ENCODE measurements around the gene A4GNT.

A4GNT gene

GRCh38 chr3:138125548-138126221, 6.5 kb downstream of the A4GNT start:
- no peaks in the 10 kb centered on the region for H3K36me3 ChIP-seq (ENCODE audit: insufficient read depth, low read length)
- no peak overlapping the region for H3K9ac ChIP-seq (ENCODE audit: insufficient read length)
- TF ChIP-seq FOXP2 (optimal IDR thresholded peaks at IDR 0.05; ENCODE audit: control extremely low read depth, extremely low read length, insufficient read depth) (no peak), POLR2AphosphoS5 (IDR thresholded peaks at IDR 0.05; ENCODE audit: borderline replicate concordance, low read depth, low read length) (no peak), EZH2 (IDR thresholded peaks at IDR 0.05) (no peak)
- no peak for DNase-seq (ENCODE audit: low read depth, low spot score)
- H3K27ac ChIP-seq, result no peak overlapping the region
- H3K4me3 ChIP-seq, result no peak overlapping the region
- H3K9me3 ChIP-seq (ENCODE audit: low read depth, low read length), result no peaks in the 10 kb centered on the region

GRCh38 chr3:138124706-138125355, 7.4 kb downstream of the A4GNT start:
- no peak for TF ChIP-seq EZH2 (IDR thresholded peaks at IDR 0.05)
- TF ChIP-seq POLR2AphosphoS5 (IDR thresholded peaks at IDR 0.05; ENCODE audit: borderline replicate concordance, low read depth, low read length), result no peak
- TF ChIP-seq FOXP2 (optimal IDR thresholded peaks at IDR 0.05; ENCODE audit: control extremely low read depth, extremely low read length, insufficient read depth), result no peak
- Histone ChIP-seq H3K9me3 (ENCODE audit: low read depth, low read length) (no peaks in the 10 kb centered on the region), H3K36me3 (ENCODE audit: insufficient read depth, low read length) (no peaks in the 10 kb centered on the region), H3K27ac (no peak overlapping the region), H3K4me3 (no peak overlapping the region), H3K9ac (ENCODE audit: insufficient read length) (no peak overlapping the region)
- DNase-seq (ENCODE audit: low read depth, low spot score), result no peak

GRCh38 chr3:138124188-138124587, 8.0 kb downstream of the A4GNT start:
- no peak overlapping the region for H3K9ac ChIP-seq (ENCODE audit: insufficient read length)
- H3K36me3 ChIP-seq (ENCODE audit: insufficient read depth, low read length), result no peaks in the 10 kb centered on the region
- no peaks in the 10 kb centered on the region for H3K9me3 ChIP-seq (ENCODE audit: low read depth, low read length)
- DNase-seq (ENCODE audit: low read depth, low spot score), result no peak
- H3K27ac ChIP-seq, result no peak overlapping the region
- TF ChIP-seq EZH2 (IDR thresholded peaks at IDR 0.05), result no peak
- no peak for TF ChIP-seq FOXP2 (optimal IDR thresholded peaks at IDR 0.05; ENCODE audit: control extremely low read depth, extremely low read length, insufficient read depth)
- no peak for TF ChIP-seq POLR2AphosphoS5 (IDR thresholded peaks at IDR 0.05; ENCODE audit: borderline replicate concordance, low read depth, low read length)
- H3K4me3 ChIP-seq, result no peak overlapping the region

- Histone ChIP-seq H3K9me3 (ENCODE audit: low read depth, low read length) (no peaks in the 10 kb centered on the region), H3K27ac (no peak overlapping the region), H3K9ac (ENCODE audit: insufficient read length) (no peak overlapping the region), H3K4me3 (no peak overlapping the region), H3K36me3 (ENCODE audit: insufficient read depth, low read length) (no peaks in the 10 kb centered on the region)
- DNase-seq (ENCODE audit: low read depth, low spot score), result no peak
- TF ChIP-seq EZH2 (IDR thresholded peaks at IDR 0.05) (no peak), POLR2AphosphoS5 (IDR thresholded peaks at IDR 0.05; ENCODE audit: borderline replicate concordance, low read depth, low read length) (no peak), FOXP2 (optimal IDR thresholded peaks at IDR 0.05; ENCODE audit: control extremely low read depth, extremely low read length, insufficient read depth) (no peak)
Observed at GRCh38 chr3:138119423-138119766, 12.8 kb downstream of the A4GNT start.

- no peak overlapping the region for H3K9ac ChIP-seq (ENCODE audit: insufficient read length)
- H3K36me3 ChIP-seq (ENCODE audit: insufficient read depth, low read length), result no peaks in the 10 kb centered on the region
- H3K9me3 ChIP-seq (ENCODE audit: low read depth, low read length), result no peaks in the 10 kb centered on the region
- no peak overlapping the region for H3K4me3 ChIP-seq
- no peak overlapping the region for H3K27ac ChIP-seq
- TF ChIP-seq FOXP2 (optimal IDR thresholded peaks at IDR 0.05; ENCODE audit: control extremely low read depth, extremely low read length, insufficient read depth) (no peak), EZH2 (IDR thresholded peaks at IDR 0.05) (no peak), POLR2AphosphoS5 (IDR thresholded peaks at IDR 0.05; ENCODE audit: borderline replicate concordance, low read depth, low read length) (no peak)
- DNase-seq (ENCODE audit: low read depth, low spot score), result no peak
Observed at GRCh38 chr3:138118612-138119422, 13.4 kb downstream of the A4GNT start.

GRCh38 chr3:138114988-138115971, 16.9 kb downstream of the A4GNT start, which contains the start of gene DZIP1L:
Gene DZIP1L (minus strand): TSS chr3:138115608. CDS start chr3:138103971, 11,637 bp downstream.
- Histone ChIP-seq H3K9me3 (ENCODE audit: low read depth, low read length) (no peaks in the 10 kb centered on the region), H3K36me3 (ENCODE audit: insufficient read depth, low read length) (no peaks in the 10 kb centered on the region), H3K4me3 (peak within 1 kb of the TSS; percentile 97), H3K9ac (ENCODE audit: insufficient read length) (peak within 1 kb of the TSS; percentile 87), H3K27ac (peak within 1 kb of the TSS; percentile 51; the same call in 1 of the 2 replicates)
- no peak for TF ChIP-seq FOXP2 (optimal IDR thresholded peaks at IDR 0.05; ENCODE audit: control extremely low read depth, extremely low read length, insufficient read depth)
- peak; percentile 46; the same call in 1 of the 2 replicates for TF ChIP-seq POLR2AphosphoS5 (IDR thresholded peaks at IDR 0.05; ENCODE audit: borderline replicate concordance, low read depth, low read length)
- no peak for DNase-seq (ENCODE audit: low read depth, low spot score)

- Histone ChIP-seq H3K36me3 (ENCODE audit: insufficient read depth, low read length) (no peaks in the 10 kb centered on the region), H3K27ac (no peak overlapping the region), H3K9ac (ENCODE audit: insufficient read length) (peak overlapping the region; percentile 87), H3K9me3 (ENCODE audit: low read depth, low read length) (no peaks in the 10 kb centered on the region), H3K4me3 (peak overlapping the region; percentile 97)
- DNase-seq (ENCODE audit: low read depth, low spot score), result no peak
- no peak for TF ChIP-seq FOXP2 (optimal IDR thresholded peaks at IDR 0.05; ENCODE audit: control extremely low read depth, extremely low read length, insufficient read depth)
- no peak for TF ChIP-seq EZH2 (IDR thresholded peaks at IDR 0.05)
- no peak for TF ChIP-seq POLR2AphosphoS5 (IDR thresholded peaks at IDR 0.05; ENCODE audit: borderline replicate concordance, low read depth, low read length)
Observed at GRCh38 chr3:138114431-138114918, 17.7 kb downstream of the A4GNT start.
